T-helper 1 cell treated with Interleukin-12 subunit alpha and Interleukin-12 subunit beta and Interleukin-4 antibody, amounts not matched to agents 30 ng/mL and 1 ng/mL, for 36 hours (primary cell): ENCODE results near the gene SMAD3. TPM values are rescaled to one million over a fixed set of nuclear protein-coding genes. Genes with fewer than 3 reads are reported as not detected.
"Not testable (repeated sequence)": the region's sequence is repeated elsewhere in the genome, so short reads cannot be mapped to it uniquely, and the experiment has no call there.

Source experiments
- intact Hi-C: fragments of 100-400 bp; cut with micrococcal nuclease; formaldehyde crosslinking; loops from one replicate; pipeline ENCODE4 v1.15.1; 2024
- total RNA-seq: library from RNA; stranded (reverse); gene quantifications from 2 replicates; pipeline ENCODE4 v1.2.3, GENCODE V29; 2022

Gene SMAD3
- total RNA-seq, 1 donor from 2014 or later: 181 TPM

GRCh38 chr15:67062369-67062985 is 2.9 kb upstream of the SMAD3 start:
- intact Hi-C loops: loop anchor here (10.0 kb wide), 1 partner anchor 772 kb away; no protein-coding TSS in a partner anchor

GRCh38 chr15:67063689-67064606 is 1.5 kb upstream of the SMAD3 start:
- intact Hi-C loops: loop anchor here (2.0 to 10.0 kb wide), 2 partner anchors 57 to 771 kb away; no protein-coding TSS in a partner anchor

GRCh38 chr15:67064607-67065530 is 533 bp upstream of the SMAD3 start:
- intact Hi-C loops: loop anchor here (1.0 to 10.0 kb wide), 4 partner anchors 37 to 770 kb away; partner anchors contain the start of genes AAGAB and IQCH

GRCh38 chr15:67066041-67066958 is 898 bp downstream of the SMAD3 start:
- intact Hi-C loops: loop anchor here (10.0 kb wide), 1 partner anchor 769 kb away; no protein-coding TSS in a partner anchor

- intact Hi-C loops: loop anchor here (1.0 to 10.0 kb wide), 2 partner anchors 67 to 768 kb away; no protein-coding TSS in a partner anchor
These were observed 1.8 kb downstream of the SMAD3 start for GRCh38 chr15:67066959-67067853.

GRCh38 chr15:67067930-67068551 is 2.6 kb downstream of the SMAD3 start:
- intact Hi-C loops: loop anchor here (1.0 to 10.0 kb wide), 5 partner anchors 17 to 767 kb away; no protein-coding TSS in a partner anchor

GRCh38 chr15:67068710-67069400 is 3.5 kb downstream of the SMAD3 start:
- intact Hi-C loops: loop anchor here (1.0 to 10.0 kb wide), 5 partner anchors 12 to 766 kb away; no protein-coding TSS in a partner anchor

GRCh38 chr15:67070150-67070549 is 4.7 kb downstream of the SMAD3 start:
- intact Hi-C loops: loop anchor here (5.0 kb wide), 2 partner anchors 33 to 232 kb away; no protein-coding TSS in a partner anchor

- intact Hi-C loops: loop anchor here (5.0 kb wide), 2 partner anchors 34 to 231 kb away; no protein-coding TSS in a partner anchor
These were observed 5.7 kb downstream of the SMAD3 start for GRCh38 chr15:67070892-67071664.

GRCh38 chr15:67072442-67072841 is 7.0 kb downstream of the SMAD3 start:
- intact Hi-C loops: loop anchor here (5.0 kb wide), 2 partner anchors 35 to 230 kb away; no protein-coding TSS in a partner anchor

- intact Hi-C loops: loop anchor here (5.0 kb wide), 2 partner anchors 36 to 229 kb away; no protein-coding TSS in a partner anchor
These were observed 7.6 kb downstream of the SMAD3 start for GRCh38 chr15:67072958-67073357.

GRCh38 chr15:67074886-67075229 is 9.5 kb downstream of the SMAD3 start:
- intact Hi-C loops: loop anchor here (1.0 to 5.0 kb wide), 3 partner anchors 7 to 227 kb away; no protein-coding TSS in a partner anchor

GRCh38 chr15:67075555-67076135 is 10.2 kb downstream of the SMAD3 start:
- intact Hi-C loops: not testable (repeated sequence)

- intact Hi-C loops: no loop called here
These were observed 10.9 kb downstream of the SMAD3 start for GRCh38 chr15:67076147-67076843.

GRCh38 chr15:67077641-67078215 is 12.3 kb downstream of the SMAD3 start:
- intact Hi-C loops: no loop called here
